Caco-2 (cell line): ENCODE data around the gene NUP98. TPM values are rescaled to one million over a fixed set of nuclear protein-coding genes. Genes with fewer than 3 reads are reported as not detected.

ENCODE experiments used
- BruUV-seq: library from RNA; stranded (reverse); fragments of 400-500 nt; replicated peaks from 2 replicates; lab custom pipeline; 2021; lab: Mats Ljungman, UMichigan
- CTCF ChIA-PET: fragments of 300-600 bp; sonication (Branson Sonifier 250); formaldehyde crosslinking; loops from one replicate; lab custom pipeline; 2022; ENCODE audit warnings: antibody characterized with exemption; lab: Charles Lee
- POLR2A ChIA-PET: fragments of 300-600 bp; sonication (Branson Sonifier 250); formaldehyde crosslinking; loops from one replicate; lab custom pipeline; 2022; ENCODE audit warnings: antibody characterized with exemption; lab: Charles Lee
- DNase-seq, 2 experiments: peaks; one replicate each; pipeline versions ENCODE4 v3.0.0 to v3.0.0-alpha.2; 2020 to 2022
- H3K27me3 ChIP-seq: replicated peaks from 2 replicates; pipeline ENCODE4 v1.6.0; 2011; ENCODE audit warnings: low read length; ENCODE audit not compliant: control insufficient read depth, insufficient read depth
- H3K36me3 ChIP-seq: 2 replicates; pipeline ENCODE4 v1.5.1; 2011; ENCODE audit warnings: low read length; ENCODE audit not compliant: control insufficient read depth, insufficient read depth
- H3K4me1 ChIP-seq: fragments of 250-450 bp; sonication (Bioruptor Pico); 2 replicates; pipeline ENCODE4 v1.5.1; 2020; ENCODE audit warnings: mild to moderate bottlenecking
- H3K4me3 ChIP-seq: 2 replicates; pipeline ENCODE4 v1.5.1; 2011; ENCODE audit warnings: low read depth, mild to moderate bottlenecking, control low read depth, low read length
- H3K9me3 ChIP-seq: fragments of 250-450 bp; sonication (Bioruptor Pico); 2 replicates; pipeline ENCODE4 v1.5.1; 2020; ENCODE audit warnings: mild to moderate bottlenecking, moderate library complexity
- H3K27ac Mint-ChIP-seq: one replicate; pipeline ENCODE4 v1.8.0; 2022; ENCODE audit warnings: mixed read lengths; ENCODE audit not compliant: unreplicated experiment
- H3K27me3 Mint-ChIP-seq: one replicate; pipeline ENCODE4 v1.8.0; 2022; ENCODE audit warnings: mixed read lengths; ENCODE audit not compliant: insufficient read depth, unreplicated experiment
- H3K36me3 Mint-ChIP-seq: one replicate; pipeline ENCODE4 v1.8.0; 2022; ENCODE audit warnings: mild to moderate bottlenecking, mixed read lengths; ENCODE audit not compliant: insufficient read depth, unreplicated experiment
- H3K4me1 Mint-ChIP-seq: one replicate; pipeline ENCODE4 v1.8.0; 2022; ENCODE audit warnings: low read depth, mixed read lengths; ENCODE audit not compliant: unreplicated experiment
- H3K4me3 Mint-ChIP-seq: one replicate; pipeline ENCODE4 v1.8.0; 2022; ENCODE audit warnings: mild to moderate bottlenecking, moderate library complexity, mixed read lengths; ENCODE audit not compliant: unreplicated experiment
- H3K9me3 Mint-ChIP-seq: one replicate; pipeline ENCODE4 v1.8.0; 2022; ENCODE audit warnings: mixed read lengths; ENCODE audit not compliant: unreplicated experiment
- intact Hi-C: fragments of 100-400 bp; cut with micrococcal nuclease; formaldehyde crosslinking; loops from one replicate; pipeline ENCODE4 v1.10.0; 2022; ENCODE audit not compliant: unreplicated experiment
- total RNA-seq: library from RNA; stranded (reverse); gene quantifications from 2 replicates; pipeline ENCODE4 v1.2.3, GENCODE V29; 2022
- TF ChIP-seq, protein P1 (sequence below), 2 experiments: fragments of 200-600 bp in 1 of 2; IDR thresholded peaks; 1 replicate in 1 of 2; 2 replicates in 1 of 2; pipeline versions ENCODE4 v1.5.1 to v1.8.0; 2011 to 2022; ENCODE audit warnings: antibody characterized with exemption in 1 of 2, control low read depth in 1 of 2, inconsistent platforms in 1 of 2, low read depth in 1 of 2, low read length in 1 of 2, mild to moderate bottlenecking in 1 of 2, moderate library complexity in 1 of 2; ENCODE audit not compliant: insufficient read depth in 1 of 2, severe bottlenecking in 1 of 2, unreplicated experiment in 1 of 2

Gene NUP98
- total RNA-seq, 1 experiment from 2014 or later: 146 TPM

DNA sequence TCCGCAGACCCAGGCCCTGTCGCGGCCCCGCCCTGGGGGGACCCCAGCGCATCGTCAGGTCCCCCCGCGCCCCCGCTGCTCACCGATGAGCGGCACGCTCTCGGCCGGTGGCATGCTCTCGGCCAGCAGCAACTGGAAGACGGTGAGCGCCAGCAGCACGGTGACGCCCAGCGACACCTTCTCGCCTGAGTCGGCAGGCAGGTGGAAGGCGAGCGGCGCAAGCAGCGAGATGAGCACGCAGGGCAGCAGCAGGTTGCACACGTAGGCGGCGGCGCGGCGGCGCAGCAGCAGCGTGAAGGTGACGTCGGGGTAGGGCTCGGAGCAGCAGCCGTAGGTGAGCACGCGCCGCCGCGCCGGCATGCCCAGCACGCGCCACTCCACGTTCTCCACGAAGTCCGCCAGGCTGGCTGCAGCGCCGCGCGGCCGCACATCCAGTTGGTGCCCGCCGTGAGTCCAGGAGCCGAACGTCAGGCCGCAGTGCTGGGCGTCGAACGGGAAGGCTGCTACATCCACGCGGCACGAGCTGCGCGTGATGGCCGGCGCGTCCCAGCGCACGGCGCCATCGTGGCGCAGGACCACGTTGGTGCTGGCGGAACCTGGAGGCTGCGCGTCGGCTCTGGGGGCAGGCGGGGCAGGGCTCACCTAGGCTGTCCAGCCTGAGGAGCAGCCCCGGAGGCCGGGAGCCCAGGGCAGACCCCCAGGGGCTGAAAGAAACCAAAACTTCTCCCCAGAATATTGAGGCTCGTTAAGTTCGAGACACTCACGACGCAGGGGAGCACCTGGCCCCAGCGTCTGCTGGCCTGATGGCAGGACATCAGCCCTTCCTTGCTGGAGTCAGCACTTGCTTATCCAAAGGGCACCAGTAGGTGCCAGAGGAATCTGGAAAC, 130.0 kb downstream of the NUP98 start:
- Histone ChIP-seq H3K27me3 (no peaks in the 10 kb centered on the region), H3K9me3 (no peaks in the 10 kb centered on the region), H3K36me3 (0 out of 2 replicates have a peak, but pooled peaks cover 3% of the 10 kb centered on the region), H3K4me3 (no peak overlapping the region), H3K4me1 (no peaks in the 10 kb centered on the region)
- TF ChIP-seq, protein P1, sequence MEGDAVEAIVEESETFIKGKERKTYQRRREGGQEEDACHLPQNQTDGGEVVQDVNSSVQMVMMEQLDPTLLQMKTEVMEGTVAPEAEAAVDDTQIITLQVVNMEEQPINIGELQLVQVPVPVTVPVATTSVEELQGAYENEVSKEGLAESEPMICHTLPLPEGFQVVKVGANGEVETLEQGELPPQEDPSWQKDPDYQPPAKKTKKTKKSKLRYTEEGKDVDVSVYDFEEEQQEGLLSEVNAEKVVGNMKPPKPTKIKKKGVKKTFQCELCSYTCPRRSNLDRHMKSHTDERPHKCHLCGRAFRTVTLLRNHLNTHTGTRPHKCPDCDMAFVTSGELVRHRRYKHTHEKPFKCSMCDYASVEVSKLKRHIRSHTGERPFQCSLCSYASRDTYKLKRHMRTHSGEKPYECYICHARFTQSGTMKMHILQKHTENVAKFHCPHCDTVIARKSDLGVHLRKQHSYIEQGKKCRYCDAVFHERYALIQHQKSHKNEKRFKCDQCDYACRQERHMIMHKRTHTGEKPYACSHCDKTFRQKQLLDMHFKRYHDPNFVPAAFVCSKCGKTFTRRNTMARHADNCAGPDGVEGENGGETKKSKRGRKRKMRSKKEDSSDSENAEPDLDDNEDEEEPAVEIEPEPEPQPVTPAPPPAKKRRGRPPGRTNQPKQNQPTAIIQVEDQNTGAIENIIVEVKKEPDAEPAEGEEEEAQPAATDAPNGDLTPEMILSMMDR (IDR thresholded peaks at IDR 0.05; ENCODE audit: insufficient read depth in 1 of 2, low read depth in 1 of 2, low read length in 1 of 2, severe bottlenecking in 1 of 2, unreplicated experiment in 1 of 2): no peak
- no TSS peak for BruUV-seq
- no peak for DNase-seq
- CTCF ChIA-PET: no interaction called here
- intact Hi-C loops: no loop called here
- Mint-ChIP-seq H3K4me3 (no peak overlapping the region), H3K27ac (no peak overlapping the region), H3K36me3 (peaks cover 55% of the 10 kb centered on the region), H3K9me3 (no peaks in the 10 kb centered on the region), H3K27me3 (no peaks in the 10 kb centered on the region), H3K4me1 (no peaks in the 10 kb centered on the region)
- POLR2A ChIA-PET: no interaction called here

DNA sequence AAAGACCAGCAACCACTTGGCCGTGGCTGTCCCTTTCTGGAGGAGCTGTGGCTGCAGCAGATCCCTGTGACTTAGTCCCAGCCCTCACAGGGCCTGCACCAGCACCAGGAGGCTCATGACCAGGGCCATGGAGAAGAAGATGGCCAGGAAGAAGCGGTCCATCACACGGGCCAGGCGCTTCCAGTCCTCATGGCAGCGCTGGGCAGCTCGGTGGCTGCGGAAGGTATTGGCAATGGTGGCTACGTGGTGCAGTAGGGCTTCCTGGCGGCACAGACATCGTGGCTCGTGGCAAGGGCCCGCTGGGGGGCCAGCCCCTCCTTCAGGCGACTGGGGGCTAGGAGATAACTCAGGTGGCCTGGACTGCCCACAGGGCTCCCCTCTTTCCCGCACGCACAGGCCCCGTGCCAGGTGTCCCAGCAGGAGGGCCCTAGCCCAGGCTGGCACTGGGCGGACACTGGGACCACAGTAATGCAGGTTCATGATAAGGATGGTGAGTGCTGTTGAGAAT, 131.3 kb downstream of the NUP98 start:
- Mint-ChIP-seq H3K4me1 (no peaks in the 10 kb centered on the region), H3K36me3 (peaks cover 52% of the 10 kb centered on the region), H3K4me3 (no peak overlapping the region), H3K27me3 (no peaks in the 10 kb centered on the region), H3K9me3 (no peaks in the 10 kb centered on the region), H3K27ac (no peak overlapping the region)
- BruUV-seq: no TSS peak
- POLR2A ChIA-PET: no interaction called here
- CTCF ChIA-PET: no interaction called here
- intact Hi-C loops: no loop called here
- no peaks in the 10 kb centered on the region for H3K9me3 ChIP-seq
- H3K27me3 ChIP-seq: no peaks in the 10 kb centered on the region
- H3K36me3 ChIP-seq: 0 out of 2 replicates have a peak, but pooled peaks cover 2% of the 10 kb centered on the region
- TF ChIP-seq, protein P1 (IDR thresholded peaks at IDR 0.05; ENCODE audit: insufficient read depth in 1 of 2, low read depth in 1 of 2, low read length in 1 of 2, severe bottlenecking in 1 of 2, unreplicated experiment in 1 of 2): no peak
- H3K4me3 ChIP-seq: no peak overlapping the region
- DNase-seq: no peak
- no peaks in the 10 kb centered on the region for H3K4me1 ChIP-seq

DNA sequence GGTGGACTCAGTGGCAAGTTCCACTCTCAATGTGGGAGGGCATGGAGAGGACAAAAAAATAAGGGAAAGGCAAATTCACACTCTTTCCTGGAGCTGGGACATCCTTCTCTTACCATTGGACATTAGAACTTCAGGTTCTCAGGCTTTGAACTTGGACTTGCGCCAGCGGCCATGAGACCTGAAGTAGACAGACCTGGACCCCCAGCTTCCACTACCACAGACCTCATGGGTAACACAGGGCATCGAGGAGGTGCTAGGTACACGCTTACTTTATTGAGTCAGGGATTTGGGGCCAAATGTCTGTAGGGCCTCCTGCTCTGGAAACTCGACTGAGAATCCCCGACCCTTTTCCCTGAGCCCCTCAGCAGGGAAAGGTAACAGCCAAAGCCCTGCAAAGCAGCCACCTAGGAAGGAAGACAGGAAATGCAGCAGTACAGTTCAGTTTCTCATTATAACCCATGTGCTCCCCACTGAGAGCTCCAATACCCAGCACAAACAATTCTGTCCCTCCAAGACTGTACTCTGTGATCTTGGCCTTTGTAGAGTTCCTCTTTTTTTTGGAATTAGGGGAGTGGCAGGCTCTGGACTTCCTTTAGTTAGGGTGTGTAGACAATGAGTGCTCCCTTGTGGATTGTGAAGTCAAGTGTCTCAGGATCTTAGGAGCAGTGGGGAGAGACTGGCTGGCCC, 131.9 kb downstream of the NUP98 start:
- ChIA-PET CTCF (no interaction called here), POLR2A (no interaction called here)
- no peak for DNase-seq
- no peak overlapping the region for H3K4me3 Mint-ChIP-seq
- no peaks in the 10 kb centered on the region for H3K4me1 ChIP-seq
- H3K36me3 Mint-ChIP-seq: peaks cover 48% of the 10 kb centered on the region
- H3K9me3 ChIP-seq: no peaks in the 10 kb centered on the region
- H3K36me3 ChIP-seq: 0 out of 2 replicates have a peak, but pooled peaks cover 2% of the 10 kb centered on the region
- H3K4me3 ChIP-seq: no peak overlapping the region
- H3K9me3 Mint-ChIP-seq: no peaks in the 10 kb centered on the region
- no peaks in the 10 kb centered on the region for H3K27me3 Mint-ChIP-seq
- H3K4me1 Mint-ChIP-seq: no peaks in the 10 kb centered on the region
- H3K27ac Mint-ChIP-seq: no peak overlapping the region
- BruUV-seq: no TSS peak
- no peaks in the 10 kb centered on the region for H3K27me3 ChIP-seq
- TF ChIP-seq, protein P1 (IDR thresholded peaks at IDR 0.05; ENCODE audit: insufficient read depth in 1 of 2, low read depth in 1 of 2, low read length in 1 of 2, severe bottlenecking in 1 of 2, unreplicated experiment in 1 of 2): no peak
- intact Hi-C loops: no loop called here
